GM21825 (cell line): ENCODE measurements around the gene HEXIM1.

Source experiments
- ATAC-seq: cut with Tn5 transposase; IDR thresholded peaks from one replicate; pipeline ENCODE4 v1.9.1; 2021; ENCODE audit warnings: mild to moderate bottlenecking, moderate library complexity; ENCODE audit not compliant: unreplicated experiment

HEXIM1 gene

GRCh38 chr17:45128989-45129388, 19.3 kb upstream of the HEXIM1 start:
- no peak for ATAC-seq

GRCh38 chr17:45129426-45129939, 18.8 kb upstream of the HEXIM1 start:
- ATAC-seq = no peak

- ATAC-seq = no peak
Measured at GRCh38 chr17:45129940-45130680, 18.2 kb upstream of the HEXIM1 start.

- ATAC-seq = no peak
Measured at GRCh38 chr17:45130681-45131615, 17.3 kb upstream of the HEXIM1 start.

GRCh38 chr17:45131616-45132319, 16.5 kb upstream of the HEXIM1 start:
- no peak for ATAC-seq

- no peak for ATAC-seq
Measured at GRCh38 chr17:45132320-45132571, 16.0 kb upstream of the HEXIM1 start, which contains the start of gene PLCD3. PLCD3 (minus strand) TSS chr17:45132515; CDS start chr17:45132410, 105 bp downstream.

GRCh38 chr17:45132572-45133463, 15.5 kb upstream of the HEXIM1 start:
- ATAC-seq = no peak

GRCh38 chr17:45135192-45135977, 12.9 kb upstream of the HEXIM1 start, which contains the start of gene ACBD4:
ACBD4 (plus strand) TSS chr17:45135687; CDS start chr17:45136145, 458 bp downstream.
- peak; percentile 69 for ATAC-seq

GRCh38 chr17:45135978-45136791, 12.1 kb upstream of the HEXIM1 start:
- ATAC-seq = no peak

GRCh38 chr17:45136846-45137560, 11.3 kb upstream of the HEXIM1 start:
- ATAC-seq = no peak

- ATAC-seq = no peak
Measured at GRCh38 chr17:45137561-45138305, 10.5 kb upstream of the HEXIM1 start.

- no peak for ATAC-seq
Measured at GRCh38 chr17:45138911-45139532, 9.3 kb upstream of the HEXIM1 start.

GRCh38 chr17:45139533-45139920, 8.7 kb upstream of the HEXIM1 start:
- ATAC-seq = no peak

GRCh38 chr17:45143094-45143670, 5.1 kb upstream of the HEXIM1 start:
- ATAC-seq = no peak

- no peak for ATAC-seq
Measured at GRCh38 chr17:45143767-45144198, 4.5 kb upstream of the HEXIM1 start.
